Activated CD4-positive, alpha-beta T cell treated with anti-CD3 and anti-CD28 coated beads, Interleukin-2, amount 10 ng/mL, durations not matched to agents 24 days and 14 days (primary cell): ENCODE results near the gene AAMP. TPM values are rescaled to one million over a fixed set of nuclear protein-coding genes. Genes with fewer than 3 reads are reported as not detected.

Experiments used
- DNase-seq: peaks from one replicate; pipeline ENCODE4 v3.0.0; 2022
- H3K27ac Mint-ChIP-seq: one replicate; pipeline ENCODE4 v1.8.0; 2022; ENCODE audit warnings: mild to moderate bottlenecking, mixed read lengths
- H3K27me3 Mint-ChIP-seq: one replicate; pipeline ENCODE4 v1.8.0; 2022; ENCODE audit warnings: mixed read lengths
- H3K36me3 Mint-ChIP-seq: one replicate; pipeline ENCODE4 v1.8.0; 2022; ENCODE audit warnings: low read depth, mild to moderate bottlenecking, mixed read lengths
- H3K4me1 Mint-ChIP-seq: one replicate; pipeline ENCODE4 v1.8.0; 2021; ENCODE audit warnings: mixed read lengths
- H3K4me3 Mint-ChIP-seq: one replicate; pipeline ENCODE4 v1.8.0; 2022; ENCODE audit warnings: mild to moderate bottlenecking, moderate library complexity, mixed read lengths
- H3K9me3 Mint-ChIP-seq: one replicate; pipeline ENCODE4 v1.8.0; 2021; ENCODE audit warnings: mixed read lengths
- intact Hi-C: fragments of 100-400 bp; cut with micrococcal nuclease; formaldehyde crosslinking; loops from one replicate; pipeline ENCODE4 v1.15.1; 2023
- total RNA-seq: library from RNA; stranded (reverse); gene quantifications from 2 replicates; pipeline ENCODE4 v1.2.3, GENCODE V29; 2022

The AAMP gene
- total RNA-seq, 1 donor from 2014 or later, result 89.0 TPM

DNA sequence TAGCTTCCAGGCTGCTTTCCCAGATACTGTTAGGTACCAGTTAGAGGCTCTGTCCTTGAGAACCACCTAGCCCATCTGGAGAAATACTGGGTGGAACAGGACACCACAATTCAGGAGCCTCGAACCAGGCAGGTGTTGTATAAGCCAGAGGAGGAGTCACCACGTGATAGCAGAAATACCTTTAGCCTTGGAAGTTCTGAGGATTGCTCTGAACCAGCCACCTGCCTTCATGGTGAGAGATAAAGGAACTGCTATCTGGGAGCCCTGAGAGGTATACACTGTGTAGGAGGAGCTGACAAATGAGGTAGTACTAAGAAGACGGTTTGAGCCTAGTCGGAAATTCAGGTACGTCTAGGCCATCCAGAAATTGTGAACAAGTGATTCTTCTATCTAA is 16.7 kb downstream of the AAMP start:
- no peak overlapping the region for H3K4me3 Mint-ChIP-seq
- intact Hi-C loops, result no loop called here
- DNase-seq, result no peak
- no peaks in the 10 kb centered on the region for H3K27me3 Mint-ChIP-seq
- peaks cover 30% of the 10 kb centered on the region for H3K4me1 Mint-ChIP-seq
- H3K27ac Mint-ChIP-seq, result peak overlapping the region; percentile 73
- no peaks in the 10 kb centered on the region for H3K9me3 Mint-ChIP-seq
- H3K36me3 Mint-ChIP-seq, result peaks cover 67% of the 10 kb centered on the region

DNA sequence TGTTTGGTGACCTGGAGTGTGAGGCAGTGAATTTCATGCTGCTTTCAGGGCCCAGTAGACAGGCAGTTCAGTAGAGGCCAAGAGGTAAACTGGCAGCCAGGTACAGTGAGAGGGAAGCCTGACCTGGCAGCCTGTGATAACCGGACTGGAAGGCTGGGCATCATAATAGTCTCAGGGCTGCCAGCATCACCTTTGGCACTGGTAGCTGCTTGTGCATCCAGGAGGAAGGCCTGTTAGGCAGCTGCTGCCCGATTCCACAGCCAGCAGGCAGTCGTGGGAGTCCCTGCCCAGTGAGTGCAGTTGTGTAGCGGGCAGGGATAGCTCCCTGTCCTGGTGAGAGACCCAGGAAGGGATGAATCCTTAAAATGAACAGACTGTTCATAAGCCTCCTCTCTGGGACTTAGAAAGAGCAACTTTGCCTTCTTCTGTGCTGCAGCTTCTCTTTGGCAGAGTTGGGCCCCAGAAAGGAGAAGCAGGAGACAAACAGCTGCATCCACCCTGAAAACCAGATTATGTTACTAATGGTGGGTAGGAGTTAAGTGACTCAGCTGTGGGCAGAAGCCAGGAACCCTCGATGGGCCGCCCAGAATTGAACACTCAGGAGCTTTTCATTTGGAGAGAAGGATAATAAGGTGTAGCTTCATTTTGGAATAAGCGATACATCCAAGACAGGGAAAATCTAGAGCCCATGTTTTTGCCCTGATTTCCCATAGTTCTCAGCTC is 17.3 kb downstream of the AAMP start:
- intact Hi-C loops, result no loop called here
- no peak for DNase-seq
- peaks cover 29% of the 10 kb centered on the region for H3K4me1 Mint-ChIP-seq
- no peaks in the 10 kb centered on the region for H3K9me3 Mint-ChIP-seq
- H3K4me3 Mint-ChIP-seq, result no peak overlapping the region
- no peaks in the 10 kb centered on the region for H3K27me3 Mint-ChIP-seq
- peak overlapping the region; percentile 73 for H3K27ac Mint-ChIP-seq
- peaks cover 71% of the 10 kb centered on the region for H3K36me3 Mint-ChIP-seq

DNA sequence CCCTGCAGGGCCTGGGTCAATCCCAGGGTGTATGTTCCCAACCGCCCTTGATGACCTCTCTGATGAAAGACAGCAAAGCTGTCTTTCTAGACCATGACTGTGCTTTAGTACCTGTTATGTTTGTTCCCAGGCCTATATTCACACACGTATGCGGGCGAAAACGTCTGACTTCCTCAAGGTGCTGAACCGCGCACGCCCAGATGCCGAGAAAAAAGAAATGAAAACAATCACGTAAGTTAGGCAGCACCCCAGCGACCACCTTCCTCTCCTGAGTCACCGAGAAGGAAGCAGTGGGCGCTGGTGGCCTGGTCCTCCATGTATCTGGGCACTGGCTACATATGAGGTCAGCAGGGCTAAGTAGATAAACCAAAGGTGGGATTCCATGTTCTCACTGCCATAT is 20.2 kb downstream of the AAMP start:
- peaks cover 16% of the 10 kb centered on the region for H3K4me1 Mint-ChIP-seq
- intact Hi-C loops, result no loop called here
- H3K27ac Mint-ChIP-seq, result no peak overlapping the region
- H3K4me3 Mint-ChIP-seq, result no peak overlapping the region
- no peaks in the 10 kb centered on the region for H3K9me3 Mint-ChIP-seq
- no peak for DNase-seq
- H3K27me3 Mint-ChIP-seq, result no peaks in the 10 kb centered on the region
- peaks cover 81% of the 10 kb centered on the region for H3K36me3 Mint-ChIP-seq

DNA sequence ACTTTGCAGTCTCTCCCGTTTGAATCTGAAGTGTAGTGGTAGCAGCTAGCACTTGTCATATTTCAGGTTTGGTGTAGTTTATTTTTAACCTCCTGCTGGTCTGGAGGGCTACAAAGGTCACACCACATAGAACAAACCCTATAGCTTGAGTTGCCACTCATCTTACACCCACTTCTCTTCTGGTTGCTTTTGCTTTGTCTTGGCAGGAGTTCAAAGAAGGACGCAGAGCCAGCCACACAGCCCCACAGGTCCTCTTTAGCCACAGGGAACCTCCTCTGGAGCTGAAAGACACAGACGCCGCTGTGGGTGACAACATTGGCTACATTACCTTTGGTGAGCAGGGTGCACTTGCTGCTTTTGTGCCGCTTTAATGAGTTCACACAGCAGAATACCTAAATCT is 24.7 kb downstream of the AAMP start:
- Mint-ChIP-seq H3K4me1 (peaks cover 19% of the 10 kb centered on the region), H3K36me3 (peaks cover 79% of the 10 kb centered on the region), H3K4me3 (no peak overlapping the region), H3K27me3 (no peaks in the 10 kb centered on the region), H3K9me3 (no peaks in the 10 kb centered on the region), H3K27ac (peak overlapping the region; percentile 70)
- no peak for DNase-seq
- intact Hi-C loops, result no loop called here

DNA sequence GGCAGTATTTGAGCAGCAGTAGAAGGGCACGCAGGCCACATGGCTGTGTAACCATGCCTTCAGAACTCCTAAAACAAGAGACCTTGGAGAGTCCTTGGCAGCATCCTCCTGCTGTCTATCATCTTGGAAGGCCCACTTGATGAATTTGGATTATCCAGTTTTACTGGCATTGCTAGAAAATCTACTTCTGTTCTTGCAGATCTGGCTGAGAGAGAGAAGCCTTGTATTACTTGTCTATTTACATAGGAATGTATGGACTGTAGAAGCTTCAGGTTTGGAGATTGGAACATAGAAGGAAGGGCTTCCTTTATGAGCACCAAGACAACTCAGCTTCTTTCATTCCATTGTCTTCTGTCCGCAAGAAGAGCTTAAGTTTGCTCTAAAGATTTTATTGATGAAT is 25.3 kb downstream of the AAMP start:
- no peaks in the 10 kb centered on the region for H3K9me3 Mint-ChIP-seq
- no peak overlapping the region for H3K4me3 Mint-ChIP-seq
- peaks cover 18% of the 10 kb centered on the region for H3K4me1 Mint-ChIP-seq
- no peaks in the 10 kb centered on the region for H3K27me3 Mint-ChIP-seq
- no peak for DNase-seq
- peak overlapping the region; percentile 0 for H3K27ac Mint-ChIP-seq
- H3K36me3 Mint-ChIP-seq, result peaks cover 79% of the 10 kb centered on the region
- intact Hi-C loops, result no loop called here

DNA sequence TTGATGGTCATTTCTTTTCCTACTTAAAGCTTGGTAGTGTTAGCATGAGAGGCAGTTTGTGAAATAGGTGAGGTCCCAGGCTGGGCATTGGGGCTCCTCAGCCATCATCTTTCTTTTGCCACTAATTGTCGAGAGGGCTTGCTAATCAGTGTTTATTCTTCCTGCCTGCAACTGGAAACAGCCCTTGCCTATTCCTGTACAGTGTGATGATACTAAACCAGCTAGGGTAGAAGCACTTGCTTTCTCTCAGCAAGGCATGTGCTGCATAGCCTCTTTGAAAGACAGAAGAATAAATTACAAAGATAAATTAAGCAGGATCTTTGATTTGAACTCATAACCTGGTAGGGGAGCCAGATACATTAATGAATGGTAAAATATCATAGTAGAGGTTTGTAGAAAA is 25.7 kb downstream of the AAMP start:
- intact Hi-C loops, result no loop called here

DNA sequence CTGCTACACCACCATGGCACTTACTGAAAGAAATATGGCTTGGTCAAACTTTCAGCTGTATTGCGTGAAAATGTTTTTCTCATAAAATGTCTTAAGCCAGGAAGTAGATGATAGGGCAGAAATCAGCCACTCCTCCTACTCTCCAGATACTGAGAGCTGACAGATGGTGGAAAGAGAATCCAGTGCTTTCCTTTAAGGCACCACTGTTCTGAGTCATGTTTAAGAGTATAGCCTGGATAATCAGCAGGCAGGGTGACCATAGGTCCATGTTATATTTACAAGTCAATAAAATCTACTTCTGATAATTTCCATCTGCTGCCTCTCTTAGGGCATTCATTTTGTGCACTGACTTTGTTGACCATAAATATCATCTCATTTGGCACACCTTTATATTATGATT is 31.1 kb downstream of the AAMP start:
- Mint-ChIP-seq H3K36me3 (peaks cover 81% of the 10 kb centered on the region), H3K27me3 (no peaks in the 10 kb centered on the region), H3K4me1 (peaks cover 11% of the 10 kb centered on the region), H3K4me3 (no peak overlapping the region), H3K9me3 (no peaks in the 10 kb centered on the region), H3K27ac (no peak overlapping the region)
- intact Hi-C loops, result no loop called here
- no peak for DNase-seq

More for the DNA sequence above, 25.7 kb downstream of the AAMP start:
- Mint-ChIP-seq H3K4me3 (no peak overlapping the region), H3K27me3 (no peaks in the 10 kb centered on the region), H3K4me1 (peaks cover 15% of the 10 kb centered on the region), H3K27ac (no peak overlapping the region), H3K36me3 (peaks cover 78% of the 10 kb centered on the region), H3K9me3 (no peaks in the 10 kb centered on the region)
- DNase-seq, result no peak

DNA sequence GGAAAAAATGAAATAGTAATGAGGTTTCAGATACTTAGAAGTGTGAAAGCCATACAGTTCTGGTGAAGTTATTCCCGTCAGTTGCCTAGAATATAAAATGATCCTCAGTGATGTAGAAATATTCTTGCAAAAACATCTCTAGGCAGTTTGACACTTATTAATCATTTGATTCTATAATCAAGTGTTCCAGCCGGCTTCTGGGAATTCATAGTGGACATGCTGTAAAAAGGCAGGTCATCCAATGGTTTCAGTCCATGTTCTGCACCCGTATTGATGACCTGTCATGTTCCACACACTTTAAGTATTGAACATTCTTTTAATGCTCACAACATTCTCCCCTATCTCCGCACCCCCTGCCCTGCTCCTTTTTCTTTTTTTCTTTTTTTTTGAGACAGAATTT is 33.1 kb downstream of the AAMP start:
- no peak overlapping the region for H3K4me3 Mint-ChIP-seq
- H3K36me3 Mint-ChIP-seq, result peaks cover 85% of the 10 kb centered on the region
- H3K27me3 Mint-ChIP-seq, result no peaks in the 10 kb centered on the region
- no peaks in the 10 kb centered on the region for H3K9me3 Mint-ChIP-seq
- H3K4me1 Mint-ChIP-seq, result peaks cover 9% of the 10 kb centered on the region
- no peak overlapping the region for H3K27ac Mint-ChIP-seq
- intact Hi-C loops, result loop anchor here (2.0 kb wide), 1 partner anchor 18 kb away; no protein-coding TSS in a partner anchor
- no peak for DNase-seq

DNA sequence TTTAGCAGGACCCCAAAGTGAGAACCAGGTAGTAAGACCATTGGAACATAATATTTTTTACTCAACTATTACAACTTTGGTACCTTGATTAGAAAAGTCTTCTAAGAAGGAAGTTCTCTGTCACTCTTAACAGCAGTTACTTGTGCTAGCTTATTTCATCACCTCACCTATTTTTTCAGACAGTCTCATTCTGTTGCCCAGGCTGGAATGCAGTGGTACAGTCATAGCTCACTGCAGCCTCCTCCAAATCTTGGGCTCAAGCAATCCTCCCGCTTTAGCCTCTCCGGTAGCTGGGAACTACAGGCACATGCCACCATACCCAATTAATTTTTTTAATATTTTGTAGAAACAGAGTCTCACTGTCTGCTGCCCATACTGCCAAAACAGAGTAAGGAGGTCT is 34.9 kb downstream of the AAMP start:
- H3K36me3 Mint-ChIP-seq, result peaks cover 88% of the 10 kb centered on the region
- no peak for DNase-seq
- H3K4me3 Mint-ChIP-seq, result no peak overlapping the region
- intact Hi-C loops, result no loop called here
- H3K4me1 Mint-ChIP-seq, result peaks cover 21% of the 10 kb centered on the region
- no peaks in the 10 kb centered on the region for H3K27me3 Mint-ChIP-seq
- H3K27ac Mint-ChIP-seq, result peak overlapping the region; percentile 5
- H3K9me3 Mint-ChIP-seq, result peaks cover 4% of the 10 kb centered on the region

DNA sequence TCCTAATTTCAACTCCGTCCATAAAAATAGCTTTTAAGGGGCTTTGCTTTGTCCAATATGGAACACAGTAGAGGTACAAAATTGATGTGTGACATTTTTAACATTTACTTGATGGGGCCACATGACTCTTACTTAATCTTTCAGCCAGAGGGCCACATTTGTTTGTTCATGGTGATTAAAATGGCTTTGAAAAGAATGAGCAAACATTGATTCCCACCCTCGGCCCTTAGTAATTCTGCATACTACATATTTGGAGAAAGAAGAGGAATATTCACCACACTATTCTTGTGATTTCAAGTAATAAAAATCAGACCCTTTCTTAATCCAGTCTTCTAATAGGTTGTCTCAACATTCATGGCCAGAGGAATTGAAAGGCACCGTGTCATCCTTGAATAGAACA is 35.4 kb downstream of the AAMP start:
- Mint-ChIP-seq H3K36me3 (peaks cover 85% of the 10 kb centered on the region), H3K4me1 (peaks cover 21% of the 10 kb centered on the region), H3K9me3 (peaks cover 4% of the 10 kb centered on the region), H3K4me3 (no peak overlapping the region), H3K27ac (peak overlapping the region; percentile 5), H3K27me3 (no peaks in the 10 kb centered on the region)
- intact Hi-C loops, result no loop called here
- no peak for DNase-seq

DNA sequence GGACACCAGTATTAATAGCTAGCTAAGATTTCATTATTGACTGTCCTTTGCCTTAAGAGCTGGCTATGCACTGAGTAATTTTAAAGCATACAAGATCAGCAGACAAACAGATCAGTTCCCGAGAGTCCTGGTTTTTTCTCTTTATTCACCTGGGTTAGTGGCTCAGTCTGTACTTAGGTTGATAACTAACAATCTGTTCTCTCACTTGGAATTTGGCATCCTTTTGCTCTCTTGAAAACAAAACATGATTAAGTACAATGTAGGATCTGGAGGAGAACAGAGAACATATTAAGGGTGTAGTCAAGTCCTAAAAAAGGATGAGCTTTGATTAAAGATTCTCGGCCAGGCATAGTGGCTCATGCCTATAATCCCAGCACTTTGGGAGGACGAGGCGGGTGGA is 36.4 kb downstream of the AAMP start:
- H3K36me3 Mint-ChIP-seq, result peaks cover 83% of the 10 kb centered on the region
- H3K4me1 Mint-ChIP-seq, result peaks cover 27% of the 10 kb centered on the region
- H3K27ac Mint-ChIP-seq, result peak overlapping the region; percentile 62
- H3K9me3 Mint-ChIP-seq, result peaks cover 4% of the 10 kb centered on the region
- intact Hi-C loops, result no loop called here
- no peak for DNase-seq
- H3K27me3 Mint-ChIP-seq, result no peaks in the 10 kb centered on the region
- no peak overlapping the region for H3K4me3 Mint-ChIP-seq

DNA sequence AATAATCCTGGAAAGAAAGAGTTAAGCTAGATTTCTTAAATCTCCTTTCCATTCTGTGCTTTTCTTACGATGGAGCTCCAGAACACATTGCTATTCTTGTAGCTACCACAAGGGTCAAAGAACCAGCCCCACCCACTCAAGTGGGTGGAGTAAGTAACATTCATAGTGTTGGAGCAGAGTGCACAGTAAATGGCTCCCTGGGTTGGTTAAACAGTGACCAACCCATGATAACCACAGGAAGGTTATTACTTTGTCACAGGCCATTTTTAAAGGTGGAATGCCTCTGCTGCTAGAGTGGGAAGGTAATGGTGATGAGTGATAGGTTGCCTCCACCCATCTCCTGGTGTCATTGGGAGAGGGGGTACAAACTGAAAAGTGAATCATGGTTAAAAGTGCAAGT is 39.1 kb downstream of the AAMP start:
- DNase-seq, result peak; percentile 78
- Mint-ChIP-seq H3K4me1 (peaks cover 43% of the 10 kb centered on the region), H3K9me3 (peaks cover 4% of the 10 kb centered on the region), H3K4me3 (peak overlapping the region; percentile 77), H3K27ac (peak overlapping the region; percentile 91), H3K36me3 (peaks cover 83% of the 10 kb centered on the region), H3K27me3 (no peaks in the 10 kb centered on the region)
- intact Hi-C loops, result no loop called here

DNA sequence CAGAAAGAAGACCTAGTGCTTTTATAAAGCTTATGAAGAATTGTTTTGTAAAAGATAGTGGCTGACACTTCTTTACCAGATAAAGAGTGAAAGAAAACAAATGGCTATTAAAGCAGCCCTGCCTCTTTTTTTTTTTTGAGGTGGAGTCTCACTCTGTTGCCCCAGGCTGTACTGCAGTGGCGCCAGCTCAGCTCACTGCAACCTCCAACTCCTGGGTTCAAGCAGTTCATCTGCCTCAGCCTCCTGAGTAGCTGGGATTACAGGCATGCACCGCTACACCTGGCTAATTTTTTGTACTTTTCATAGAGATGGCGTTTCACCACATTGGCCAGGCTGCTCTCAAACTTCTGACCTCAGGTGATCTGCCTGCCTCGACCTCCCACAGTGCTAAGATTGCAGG is 40.1 kb downstream of the AAMP start:
- H3K27me3 Mint-ChIP-seq, result no peaks in the 10 kb centered on the region
- peak; percentile 71 for DNase-seq
- intact Hi-C loops, result loop anchor here (1.0 to 2.0 kb wide), 4 partner anchors 12 to 44 kb away; partner anchors contain the start of genes AAMP and PNKD
- H3K4me1 Mint-ChIP-seq, result peaks cover 52% of the 10 kb centered on the region
- H3K4me3 Mint-ChIP-seq, result peak overlapping the region; percentile 77
- H3K27ac Mint-ChIP-seq, result peak overlapping the region; percentile 91
- peaks cover 4% of the 10 kb centered on the region for H3K9me3 Mint-ChIP-seq
- peaks cover 84% of the 10 kb centered on the region for H3K36me3 Mint-ChIP-seq

DNA sequence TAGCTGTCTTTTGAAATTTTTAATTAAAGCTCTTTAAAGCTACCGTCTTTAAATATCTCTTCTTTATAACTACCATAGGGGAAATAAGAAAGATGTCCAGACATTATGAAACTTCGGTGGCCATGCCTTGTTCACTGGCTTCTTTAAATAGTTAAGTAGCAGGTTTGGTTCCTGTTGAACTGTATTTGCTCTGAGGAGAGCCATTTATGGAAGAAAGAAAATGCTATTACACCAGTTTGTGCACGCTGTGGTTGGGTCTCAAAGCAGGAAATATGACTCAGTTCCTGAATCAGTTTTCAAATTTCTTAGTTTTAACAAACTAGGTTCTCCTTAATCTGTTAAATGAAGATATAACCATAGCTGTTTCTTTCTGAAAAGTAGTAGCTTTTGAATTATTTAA is 40.7 kb downstream of the AAMP start:
- Mint-ChIP-seq H3K9me3 (peaks cover 4% of the 10 kb centered on the region), H3K4me3 (peak overlapping the region; percentile 80), H3K27ac (peak overlapping the region; percentile 93), H3K36me3 (peaks cover 84% of the 10 kb centered on the region), H3K4me1 (peaks cover 58% of the 10 kb centered on the region), H3K27me3 (no peaks in the 10 kb centered on the region)
- intact Hi-C loops, result loop anchor here (1.0 to 2.0 kb wide), 4 partner anchors 11 to 43 kb away; partner anchors contain the start of genes AAMP and PNKD
- peak; percentile 85 for DNase-seq
